Measurements from ENCODE around the gene BST1. TPM values are rescaled to one million over a fixed set of nuclear protein-coding genes. Genes with fewer than 3 reads are reported as not detected.

BST1 gene
- polyA plus RNA-seq, 3 donors, result 140 to 297 (median 266) TPM

DNA sequence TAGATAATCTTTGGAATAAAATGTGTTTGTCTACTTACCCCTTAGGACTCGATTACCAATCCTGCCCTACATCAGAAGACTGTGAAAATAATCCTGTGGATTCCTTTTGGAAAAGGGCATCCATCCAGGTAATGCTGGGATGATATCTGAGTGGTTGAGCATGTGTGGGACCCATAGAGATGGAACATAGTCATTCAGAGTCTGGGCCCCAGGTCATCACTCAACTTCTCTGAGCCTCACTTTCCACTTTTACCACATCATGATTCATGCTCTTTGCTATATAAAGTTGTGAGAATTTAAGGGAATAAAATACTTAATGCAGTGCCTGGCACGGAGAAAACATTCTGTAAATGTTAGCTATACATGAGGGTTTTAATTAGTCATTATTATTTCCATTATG, 8.9 kb downstream of the BST1 start:
- Histone ChIP-seq H3K79me2 (ENCODE audit: insufficient read depth, low read length) (peaks cover 74% of the 10 kb centered on the region), H3K9ac (ENCODE audit: insufficient read depth, low read length, poor library complexity, severe bottlenecking) (no peak overlapping the region), H3K27me3 (ENCODE audit: control insufficient read depth in 2 of 2, insufficient read depth in 2 of 2, low read length in 2 of 2) (no peaks in the 10 kb centered on the region), H3K4me1 (ENCODE audit: control insufficient read depth in 1 of 2, insufficient read depth in 2 of 2, low read length in 2 of 2) (peaks cover 3 to 8% of the 10 kb centered on the region in 2 donors), H3K36me3 (replicated peaks in 1 of 2; ENCODE audit: control insufficient read depth in 1 of 2, insufficient read depth in 2 of 2, low read length in 2 of 2) (peaks cover 92 to 98% of the 10 kb centered on the region in 2 donors), H3K4me2 (replicated peaks; ENCODE audit: extremely low read depth, low read length, poor library complexity, severe bottlenecking) (no peak overlapping the region), H3K4me3 (replicated peaks in 1 of 3; ENCODE audit: low read depth in 2 of 3, low read length in 3 of 3) (no peak overlapping the region), H3K9me3 (replicated peaks in 1 of 2; ENCODE audit: control insufficient read depth in 1 of 2, insufficient read depth in 1 of 2, low read length in 2 of 2) (no peaks in the 10 kb centered on the region), H4K20me1 (ENCODE audit: insufficient read depth, low read length) (peaks cover 41% of the 10 kb centered on the region), H2AFZ (ENCODE audit: insufficient read depth, low read depth, low read length, poor library complexity, severe bottlenecking) (no peak overlapping the region), H3K27ac (ENCODE audit: low read depth in 1 of 2, low read length in 2 of 2) (peak overlapping the region in 1 of 2 donors; percentile 54)
- no peak for DNase-seq
- no CpG with 5 or more reads among the region's 2 CpGs for WGBS (ENCODE audit: insufficient coverage)
- H3K27ac Mint-ChIP-seq, result peak overlapping the region in 1 of 7 donors; percentile 18
- intact Hi-C loops (cut with micrococcal nuclease), result no loop called here
- TF ChIP-seq, protein P1, sequence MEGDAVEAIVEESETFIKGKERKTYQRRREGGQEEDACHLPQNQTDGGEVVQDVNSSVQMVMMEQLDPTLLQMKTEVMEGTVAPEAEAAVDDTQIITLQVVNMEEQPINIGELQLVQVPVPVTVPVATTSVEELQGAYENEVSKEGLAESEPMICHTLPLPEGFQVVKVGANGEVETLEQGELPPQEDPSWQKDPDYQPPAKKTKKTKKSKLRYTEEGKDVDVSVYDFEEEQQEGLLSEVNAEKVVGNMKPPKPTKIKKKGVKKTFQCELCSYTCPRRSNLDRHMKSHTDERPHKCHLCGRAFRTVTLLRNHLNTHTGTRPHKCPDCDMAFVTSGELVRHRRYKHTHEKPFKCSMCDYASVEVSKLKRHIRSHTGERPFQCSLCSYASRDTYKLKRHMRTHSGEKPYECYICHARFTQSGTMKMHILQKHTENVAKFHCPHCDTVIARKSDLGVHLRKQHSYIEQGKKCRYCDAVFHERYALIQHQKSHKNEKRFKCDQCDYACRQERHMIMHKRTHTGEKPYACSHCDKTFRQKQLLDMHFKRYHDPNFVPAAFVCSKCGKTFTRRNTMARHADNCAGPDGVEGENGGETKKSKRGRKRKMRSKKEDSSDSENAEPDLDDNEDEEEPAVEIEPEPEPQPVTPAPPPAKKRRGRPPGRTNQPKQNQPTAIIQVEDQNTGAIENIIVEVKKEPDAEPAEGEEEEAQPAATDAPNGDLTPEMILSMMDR (IDR thresholded peaks at IDR 0.05), result no peak
- peaks cover 14% of the 10 kb centered on the region for H3K4me1 Mint-ChIP-seq
- H3K4me3 Mint-ChIP-seq, result no peak overlapping the region
- no peaks in the 10 kb centered on the region for H3K9me3 Mint-ChIP-seq
- H3K36me3 Mint-ChIP-seq, result peaks cover 77 to 88% of the 10 kb centered on the region in 2 donors
- no peaks in the 10 kb centered on the region for H3K27me3 Mint-ChIP-seq (ENCODE audit: low read depth in 3 of 3)

DNA sequence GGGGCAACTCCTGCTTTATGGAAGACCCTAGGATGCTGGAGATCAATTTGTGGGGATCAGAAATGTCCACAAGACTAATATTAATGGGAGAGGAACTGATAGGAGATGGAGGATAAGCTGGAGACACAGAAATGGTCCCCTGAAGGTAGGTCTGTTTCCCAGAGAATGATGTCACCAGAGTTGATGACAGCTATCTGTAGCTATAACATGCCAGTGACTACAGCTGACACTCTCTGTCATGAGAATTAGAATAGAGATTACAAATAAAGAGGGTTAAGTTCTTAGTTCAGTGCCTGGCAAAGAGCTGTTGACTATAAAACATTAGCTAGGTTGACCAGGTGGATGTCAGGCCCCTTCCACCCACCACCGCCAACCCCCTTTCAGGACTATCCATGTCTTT, 9.3 kb downstream of the BST1 start:
- no peak overlapping the region for H2AFZ ChIP-seq (ENCODE audit: insufficient read depth, low read depth, low read length, poor library complexity, severe bottlenecking)
- peak overlapping the region in 1 of 2 donors; percentile 50 for H3K27ac ChIP-seq (ENCODE audit: low read depth in 1 of 2, low read length in 2 of 2)
- H3K36me3 Mint-ChIP-seq, result peaks cover 79 to 89% of the 10 kb centered on the region in 2 donors
- DNase-seq, result no peak
- peaks cover 41% of the 10 kb centered on the region for H4K20me1 ChIP-seq (ENCODE audit: insufficient read depth, low read length)
- WGBS (ENCODE audit: insufficient coverage), result no CpG with 5 or more reads among the region's 1 CpG
- H3K9me3 ChIP-seq (replicated peaks in 1 of 2; ENCODE audit: control insufficient read depth in 1 of 2, insufficient read depth in 1 of 2, low read length in 2 of 2), result no peaks in the 10 kb centered on the region
- intact Hi-C loops (cut with micrococcal nuclease), result no loop called here
- H3K4me1 ChIP-seq (ENCODE audit: control insufficient read depth in 1 of 2, insufficient read depth in 2 of 2, low read length in 2 of 2), result peaks cover 0 to 5% of the 10 kb centered on the region in 2 donors
- H3K27ac Mint-ChIP-seq, result peak overlapping the region in 3 of 7 donors; percentile 6 to 78 (median 48)
- peaks cover 10% of the 10 kb centered on the region for H3K4me1 Mint-ChIP-seq
- no peak overlapping the region for H3K4me3 Mint-ChIP-seq
- no peaks in the 10 kb centered on the region for H3K9me3 Mint-ChIP-seq
- peaks cover 92 to 98% of the 10 kb centered on the region in 2 donors for H3K36me3 ChIP-seq (replicated peaks in 1 of 2; ENCODE audit: control insufficient read depth in 1 of 2, insufficient read depth in 2 of 2, low read length in 2 of 2)
- H3K27me3 Mint-ChIP-seq (ENCODE audit: low read depth in 3 of 3), result no peaks in the 10 kb centered on the region
- H3K79me2 ChIP-seq (ENCODE audit: insufficient read depth, low read length), result peaks cover 74% of the 10 kb centered on the region
- H3K4me3 ChIP-seq (replicated peaks in 1 of 3; ENCODE audit: low read depth in 2 of 3, low read length in 3 of 3), result no peak overlapping the region
- TF ChIP-seq, protein P1 (IDR thresholded peaks at IDR 0.05), result no peak
- H3K4me2 ChIP-seq (replicated peaks; ENCODE audit: extremely low read depth, low read length, poor library complexity, severe bottlenecking), result no peak overlapping the region
- H3K9ac ChIP-seq (ENCODE audit: insufficient read depth, low read length, poor library complexity, severe bottlenecking), result no peak overlapping the region
- H3K27me3 ChIP-seq (ENCODE audit: control insufficient read depth in 2 of 2, insufficient read depth in 2 of 2, low read length in 2 of 2), result no peaks in the 10 kb centered on the region
